PC-3 (cell line): ENCODE data around the gene C4orf33.

Source experiments
- CTCF ChIP-seq: fragments of 300-600 bp; sonication (generic); conservative IDR thresholded peaks from 2 replicates; pipeline ENCODE4 v1.5.1; 2017; ENCODE audit warnings: antibody characterized with exemption, low read depth, mild to moderate bottlenecking, low read length
- EZH2 ChIP-seq: fragments of 300-600 bp; sonication (generic); IDR thresholded peaks from one replicate; pipeline ENCODE4 v1.6.1; 2017; ENCODE audit warnings: antibody characterized with exemption, mild to moderate bottlenecking, low read length; ENCODE audit not compliant: unreplicated experiment

GRCh38 chr4:129131343-129131742, 35.4 kb downstream of the C4orf33 start:
- TF ChIP-seq CTCF (no peak), EZH2 (no peak)
